OCI-LY1 (cell line): Measurements from ENCODE around the gene CDC73.

Experiments used
- H2AFZ ChIP-seq: fragments of 200-600 bp; sonication (generic), shearing (Covaris generic); 2 replicates; pipeline ENCODE4 v1.6.0; 2014; ENCODE audit warnings: antibody characterized with exemption, mild to moderate bottlenecking, low read length
- H3F3A ChIP-seq: fragments of 200-600 bp; sonication (generic), shearing (Covaris generic); 2 replicates; pipeline ENCODE4 v1.6.0; 2014; ENCODE audit warnings: mild to moderate bottlenecking, antibody characterized with exemption, low read length, moderate library complexity; ENCODE audit not compliant: insufficient read depth
- H3K27ac ChIP-seq: fragments of 200-600 bp; sonication (generic); 2 replicates; pipeline ENCODE4 v1.5.1; 2014; ENCODE audit warnings: low read length, mixed run types, mild to moderate bottlenecking, low read depth; ENCODE audit not compliant: poor library complexity, severe bottlenecking
- H3K27me3 ChIP-seq: fragments of 200-600 bp; sonication (generic); 2 replicates; pipeline ENCODE4 v1.6.0; 2014; ENCODE audit warnings: antibody characterized with exemption, mild to moderate bottlenecking, low read length, moderate library complexity; ENCODE audit not compliant: insufficient read depth
- H3K36me3 ChIP-seq: fragments of 200-600 bp; sonication (generic); 2 replicates; pipeline ENCODE4 v1.6.1; 2014; ENCODE audit warnings: mild to moderate bottlenecking, antibody characterized with exemption, low read length, moderate library complexity, mixed read lengths; ENCODE audit not compliant: insufficient read depth
- H3K4me1 ChIP-seq: fragments of 200-600 bp; sonication (generic); 2 replicates; pipeline ENCODE4 v1.5.1; 2014; ENCODE audit warnings: mild to moderate bottlenecking, low read length, moderate library complexity; ENCODE audit not compliant: insufficient read depth, severe bottlenecking
- H3K4me2 ChIP-seq: fragments of 200-600 bp; sonication (generic), shearing (Covaris generic); 2 replicates; pipeline ENCODE4 v1.6.1; 2014; ENCODE audit warnings: low read length
- H3K4me3 ChIP-seq: fragments of 200-600 bp; sonication (generic); 2 replicates; pipeline ENCODE4 v1.5.1; 2014; ENCODE audit warnings: low read length, low read depth, mild to moderate bottlenecking, mixed read lengths; ENCODE audit not compliant: poor library complexity, severe bottlenecking
- H3K79me2 ChIP-seq: fragments of 200-600 bp; shearing (Covaris generic); 2 replicates; pipeline ENCODE4 v1.6.1; 2016; ENCODE audit warnings: mixed run types, low read length, mixed read lengths; ENCODE audit not compliant: insufficient read depth
- H3K9ac ChIP-seq: fragments of 200-600 bp; sonication (generic), shearing (Covaris generic); 2 replicates; pipeline ENCODE4 v1.6.1; 2014; ENCODE audit warnings: mild to moderate bottlenecking, low read length, mixed read lengths
- H3K9me2 ChIP-seq: fragments of 200-600 bp; sonication (generic), shearing (Covaris generic); 2 replicates; pipeline ENCODE4 v1.6.1; 2014; ENCODE audit warnings: low read depth, mild to moderate bottlenecking, low read length, mixed read lengths
- H3K9me3 ChIP-seq: fragments of 200-600 bp; shearing (Covaris generic); 2 replicates; pipeline ENCODE4 v1.6.1; 2014; ENCODE audit warnings: low read length, mixed read lengths
- H4K20me1 ChIP-seq: fragments of 200-600 bp; sonication (generic), shearing (Covaris generic); 2 replicates; pipeline ENCODE4 v1.6.0; 2016; ENCODE audit warnings: mild to moderate bottlenecking, low read length; ENCODE audit not compliant: insufficient read depth
- CTCF ChIP-seq: fragments of 200-600 bp; sonication (generic), shearing (Covaris generic); IDR thresholded peaks from 2 replicates; pipeline ENCODE4 v1.5.1; 2017; ENCODE audit warnings: mild to moderate bottlenecking, antibody characterized with exemption, low read length, moderate library complexity, mixed read lengths
- EZH2 ChIP-seq: fragments of 200-600 bp; sonication (generic), shearing (Covaris generic); IDR thresholded peaks from 2 replicates; pipeline ENCODE4 v1.8.0; 2017; ENCODE audit warnings: borderline replicate concordance, mixed run types, mild to moderate bottlenecking, antibody characterized with exemption, low read length, moderate library complexity, mixed read lengths

The CDC73 gene

GRCh38 chr1:193143285-193143684, 21.5 kb downstream of the CDC73 start:
- Histone ChIP-seq H3K4me2 (no peak overlapping the region), H3K36me3 (peaks cover 84% of the 10 kb centered on the region), H3K79me2 (no peaks in the 10 kb centered on the region), H3K27ac (no peak overlapping the region), H3K4me3 (no peak overlapping the region), H3K9ac (no peak overlapping the region), H3K9me3 (no peaks in the 10 kb centered on the region), H3F3A (0 out of 2 replicates have a peak, but pooled peaks cover 9% of the 10 kb centered on the region), H3K4me1 (no peaks in the 10 kb centered on the region), H3K9me2 (no peaks in the 10 kb centered on the region), H3K27me3 (no peaks in the 10 kb centered on the region), H4K20me1 (no peaks in the 10 kb centered on the region), H2AFZ (no peak overlapping the region)
- TF ChIP-seq CTCF = peak; percentile 36; the same call in 1 of the 2 replicates
- TF ChIP-seq EZH2 = no peak

- Histone ChIP-seq H3K4me1 (no peaks in the 10 kb centered on the region), H3K9me2 (no peaks in the 10 kb centered on the region), H3K36me3 (peaks cover 81% of the 10 kb centered on the region), H2AFZ (no peak overlapping the region), H3K27ac (no peak overlapping the region), H3K9ac (no peak overlapping the region), H3K27me3 (no peaks in the 10 kb centered on the region), H3K9me3 (no peaks in the 10 kb centered on the region), H3F3A (0 out of 2 replicates have a peak, but pooled peaks cover 9% of the 10 kb centered on the region), H3K4me2 (no peak overlapping the region), H3K79me2 (no peaks in the 10 kb centered on the region), H3K4me3 (no peak overlapping the region), H4K20me1 (no peaks in the 10 kb centered on the region)
- no peak for TF ChIP-seq EZH2
- no peak for TF ChIP-seq CTCF
These were observed 22.6 kb downstream of the CDC73 start for GRCh38 chr1:193144361-193144938.

GRCh38 chr1:193144999-193145398, 23.2 kb downstream of the CDC73 start:
- Histone ChIP-seq H3K36me3 (peaks cover 81% of the 10 kb centered on the region), H3K27ac (no peak overlapping the region), H3F3A (0 out of 2 replicates have a peak, but pooled peaks cover 9% of the 10 kb centered on the region), H2AFZ (no peak overlapping the region), H3K27me3 (no peaks in the 10 kb centered on the region), H4K20me1 (no peaks in the 10 kb centered on the region), H3K9ac (no peak overlapping the region), H3K4me3 (no peak overlapping the region), H3K79me2 (no peaks in the 10 kb centered on the region), H3K9me3 (no peaks in the 10 kb centered on the region), H3K4me1 (no peaks in the 10 kb centered on the region), H3K9me2 (no peaks in the 10 kb centered on the region), H3K4me2 (no peak overlapping the region)
- TF ChIP-seq EZH2 (no peak), CTCF (no peak)
